GM23248 (cell line): Measurements from ENCODE around the gene PEG3. TPM values are rescaled to one million over a fixed set of nuclear protein-coding genes. Genes with fewer than 3 reads are reported as not detected.

Source experiments
- DNase-seq: peaks from one replicate; pipeline ENCODE4 v3.0.0-alpha.2; 2015
- H2AFZ ChIP-seq: fragments of 200-600 bp; sonication (generic); 2 replicates; pipeline ENCODE4 v1.6.1; 2016; ENCODE audit warnings: antibody characterized with exemption
- H3F3A ChIP-seq: fragments of 200-600 bp; sonication (generic); 2 replicates; pipeline ENCODE4 v1.6.1; 2016; ENCODE audit warnings: mild to moderate bottlenecking, antibody characterized with exemption, mixed run types; ENCODE audit not compliant: insufficient read depth
- H3K27ac ChIP-seq: fragments of 200-600 bp; sonication (generic); 2 replicates; pipeline ENCODE4 v1.5.1; 2016; ENCODE audit warnings: mild to moderate bottlenecking
- H3K27me3 ChIP-seq: fragments of 200-600 bp; sonication (generic); replicated peaks from 2 replicates; pipeline ENCODE4 v1.6.1; 2016; ENCODE audit warnings: mild to moderate bottlenecking; ENCODE audit not compliant: insufficient read depth
- H3K36me3 ChIP-seq: fragments of 200-600 bp; sonication (generic); 2 replicates; pipeline ENCODE4 v1.6.1; 2016; ENCODE audit warnings: low read depth, mild to moderate bottlenecking
- H3K4me1 ChIP-seq: fragments of 200-600 bp; sonication (generic); 2 replicates; pipeline ENCODE4 v1.6.1; 2016; ENCODE audit warnings: mild to moderate bottlenecking; ENCODE audit not compliant: insufficient read depth
- H3K4me2 ChIP-seq: fragments of 200-600 bp; sonication (generic); one replicate; pipeline ENCODE4 v1.6.1; 2016; ENCODE audit warnings: mild to moderate bottlenecking; ENCODE audit not compliant: unreplicated experiment
- H3K4me3 ChIP-seq: fragments of 200-600 bp; sonication (generic); 2 replicates; pipeline ENCODE4 v1.5.1; 2016; ENCODE audit warnings: mild to moderate bottlenecking
- H3K79me2 ChIP-seq: fragments of 200-600 bp; sonication (generic); 2 replicates; pipeline ENCODE4 v1.6.1; 2016; ENCODE audit warnings: mild to moderate bottlenecking; ENCODE audit not compliant: insufficient read depth
- H3K9ac ChIP-seq: fragments of 200-600 bp; sonication (generic); 2 replicates; pipeline ENCODE4 v1.6.1; 2016; ENCODE audit warnings: mild to moderate bottlenecking
- H3K9me2 ChIP-seq: fragments of 200-600 bp; sonication (generic); 2 replicates; pipeline ENCODE4 v1.6.1; 2016; ENCODE audit warnings: mixed run types, mild to moderate bottlenecking, moderate library complexity; ENCODE audit not compliant: insufficient read depth
- H3K9me3 ChIP-seq: fragments of 200-600 bp; sonication (generic); one replicate; pipeline ENCODE4 v1.6.1; 2017; ENCODE audit warnings: low read depth
- H4K20me1 ChIP-seq: fragments of 200-600 bp; sonication (generic); 2 replicates; pipeline ENCODE4 v1.6.0; 2016; ENCODE audit not compliant: insufficient read depth
- EZH2 ChIP-seq: fragments of 200-600 bp; sonication (generic); IDR thresholded peaks from 2 replicates; pipeline ENCODE4 v1.6.1; 2018; ENCODE audit warnings: antibody characterized with exemption, mild to moderate bottlenecking; ENCODE audit not compliant: insufficient read depth, poor library complexity, severe bottlenecking
- EZH2phosphoT487 ChIP-seq: fragments of 200-600 bp; sonication (generic); IDR thresholded peaks from 2 replicates; pipeline ENCODE4 v1.6.1; 2018; ENCODE audit warnings: antibody characterized with exemption, moderate library complexity, mild to moderate bottlenecking, low read depth; ENCODE audit not compliant: insufficient read depth
- WGBS, 2 experiments: methylation state at CpG; one replicate each; pipeline ENCODE4 v1.1.6; 2015 to 2017; ENCODE audit warnings: low lambda C conversion rate in 2 of 2, low coverage in 1 of 2; ENCODE audit errors: missing lambda C conversion rate in 2 of 2; 5-methylcytosine and 5-hydroxymethylcytosine counted together
- in situ Hi-C: fragments of 300-500 bp; cut with MboI; formaldehyde crosslinking; loops from 2 replicates; pipeline ENCODE4 v1.15.0; 2020
- polyA plus RNA-seq: library from polyadenylated mRNA; unstranded; fragments of >200 nt; fragmentation: Nextera tagmentation; extraction: Ambion mirVana; gene quantifications from 2 replicates; pipeline ENCODE4 v1.2.1, GENCODE V29; 2016
- total RNA-seq: library from RNA; depleted of rRNA; stranded (reverse); fragments of >200 nt; shearing (Covaris generic); gene quantifications from 2 replicates; pipeline ENCODE4 v1.2.3, GENCODE V29; 2014

Gene PEG3
- total and polyA plus RNA-seq, 2 experiments from 2014 or later: 0.65 to 0.81 TPM

DNA sequence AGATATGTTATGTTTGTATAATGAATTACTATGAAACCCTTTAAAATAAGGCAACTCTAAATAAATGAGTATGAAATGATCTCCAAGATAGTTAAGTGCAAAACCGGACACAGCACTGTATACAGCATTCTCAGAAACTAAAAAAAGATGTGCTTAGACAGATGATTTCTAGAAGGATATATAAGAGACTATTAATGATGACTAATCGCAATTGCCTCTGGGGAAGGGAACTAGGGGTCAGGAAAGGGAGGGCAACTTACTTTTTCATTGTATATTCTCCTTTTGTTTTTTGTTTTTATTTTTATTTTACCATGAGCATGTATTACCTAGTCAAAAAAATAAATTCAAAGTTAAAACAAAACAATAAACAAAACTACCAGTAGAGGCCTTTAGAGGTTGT, 12.8 kb downstream of the PEG3 start:
- no peaks in the 10 kb centered on the region for H3F3A ChIP-seq
- H2AFZ ChIP-seq: no peak overlapping the region
- TF ChIP-seq EZH2 (no peak), EZH2phosphoT487 (no peak)
- H3K27me3 ChIP-seq: no peaks in the 10 kb centered on the region
- no peak overlapping the region for H3K4me2 ChIP-seq
- WGBS, 2 experiments: 15 to 18% methylated on average over 2 of the region's 2 CpGs
- in situ Hi-C loops: no loop called here
- no peaks in the 10 kb centered on the region for H3K79me2 ChIP-seq
- H3K9me2 ChIP-seq: no peaks in the 10 kb centered on the region
- H4K20me1 ChIP-seq: no peaks in the 10 kb centered on the region
- no peak for DNase-seq
- no peaks in the 10 kb centered on the region for H3K36me3 ChIP-seq
- H3K9ac ChIP-seq: no peak overlapping the region
- H3K4me1 ChIP-seq: no peaks in the 10 kb centered on the region
- H3K27ac ChIP-seq: no peak overlapping the region
- no peak overlapping the region for H3K4me3 ChIP-seq
- H3K9me3 ChIP-seq: no peaks in the 10 kb centered on the region

DNA sequence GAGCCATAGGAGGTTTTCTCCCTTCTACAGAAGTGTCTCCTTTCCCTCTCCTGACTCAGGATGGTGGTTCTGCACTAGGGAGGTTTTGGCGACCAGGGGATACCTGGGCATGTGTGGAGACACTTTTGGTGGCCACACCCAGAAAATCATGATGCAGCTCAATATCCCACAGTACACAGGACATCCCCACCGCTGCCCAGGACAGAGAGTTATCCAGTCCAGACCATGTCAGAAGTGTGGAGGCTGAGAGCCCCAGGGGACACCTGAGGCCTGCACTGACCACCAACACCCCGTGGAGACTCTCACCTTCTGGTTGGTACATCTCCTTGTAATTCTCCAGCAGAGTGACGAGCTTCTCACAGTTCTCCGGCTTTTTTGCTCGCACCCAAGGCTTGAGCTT, 16.6 kb downstream of the PEG3 start:
- 42 to 58% methylated on average over 6 of the region's 6 CpGs for WGBS, 2 experiments

DNA sequence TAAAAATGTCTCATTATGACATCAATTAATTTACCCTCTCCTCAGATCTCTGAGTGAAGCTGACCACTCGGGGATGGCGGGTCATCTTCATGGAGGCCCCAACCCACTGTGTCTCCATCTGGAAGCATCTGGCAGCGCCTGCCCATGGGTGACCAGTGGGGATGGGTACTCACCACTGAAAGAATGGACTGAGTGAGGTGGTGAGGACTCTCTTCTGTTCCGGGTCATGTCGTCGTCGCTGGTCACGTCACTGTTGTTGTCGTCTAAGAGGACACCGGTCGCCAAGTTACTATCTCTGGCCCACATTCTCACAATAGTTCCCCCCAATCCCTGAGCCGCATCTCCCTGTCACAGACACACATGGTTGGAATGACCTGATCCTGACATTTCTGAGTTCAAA, 17.1 kb downstream of the PEG3 start:
- no peak overlapping the region for H3K4me2 ChIP-seq
- no peaks in the 10 kb centered on the region for H4K20me1 ChIP-seq
- no peaks in the 10 kb centered on the region for H3K27me3 ChIP-seq
- no peak overlapping the region for H3K9ac ChIP-seq
- no peak for DNase-seq
- H3K9me2 ChIP-seq: no peaks in the 10 kb centered on the region
- H3K9me3 ChIP-seq: no peaks in the 10 kb centered on the region
- H3K4me3 ChIP-seq: no peak overlapping the region
- no peaks in the 10 kb centered on the region for H3F3A ChIP-seq
- H3K79me2 ChIP-seq: no peaks in the 10 kb centered on the region
- TF ChIP-seq EZH2phosphoT487 (no peak), EZH2 (no peak)
- in situ Hi-C loops: no loop called here
- no peaks in the 10 kb centered on the region for H3K4me1 ChIP-seq
- 69 to 70% methylated on average over 12 of the region's 12 CpGs for WGBS, 2 experiments
- H3K36me3 ChIP-seq: no peaks in the 10 kb centered on the region
- H3K27ac ChIP-seq: no peak overlapping the region
- H2AFZ ChIP-seq: no peak overlapping the region

More for the DNA sequence above, 16.6 kb downstream of the PEG3 start:
- H3K79me2 ChIP-seq: no peaks in the 10 kb centered on the region
- no peaks in the 10 kb centered on the region for H3K36me3 ChIP-seq
- no peaks in the 10 kb centered on the region for H3K9me2 ChIP-seq
- H3K27me3 ChIP-seq: no peaks in the 10 kb centered on the region
- no peak overlapping the region for H2AFZ ChIP-seq
- H3F3A ChIP-seq: no peaks in the 10 kb centered on the region
- H3K4me2 ChIP-seq: no peak overlapping the region
- in situ Hi-C loops: no loop called here
- no peaks in the 10 kb centered on the region for H3K9me3 ChIP-seq
- H3K4me1 ChIP-seq: no peaks in the 10 kb centered on the region
- H3K4me3 ChIP-seq: no peak overlapping the region
- no peaks in the 10 kb centered on the region for H4K20me1 ChIP-seq
- TF ChIP-seq EZH2phosphoT487 (no peak), EZH2 (no peak)
- H3K9ac ChIP-seq: no peak overlapping the region
- DNase-seq: no peak
- H3K27ac ChIP-seq: no peak overlapping the region

DNA sequence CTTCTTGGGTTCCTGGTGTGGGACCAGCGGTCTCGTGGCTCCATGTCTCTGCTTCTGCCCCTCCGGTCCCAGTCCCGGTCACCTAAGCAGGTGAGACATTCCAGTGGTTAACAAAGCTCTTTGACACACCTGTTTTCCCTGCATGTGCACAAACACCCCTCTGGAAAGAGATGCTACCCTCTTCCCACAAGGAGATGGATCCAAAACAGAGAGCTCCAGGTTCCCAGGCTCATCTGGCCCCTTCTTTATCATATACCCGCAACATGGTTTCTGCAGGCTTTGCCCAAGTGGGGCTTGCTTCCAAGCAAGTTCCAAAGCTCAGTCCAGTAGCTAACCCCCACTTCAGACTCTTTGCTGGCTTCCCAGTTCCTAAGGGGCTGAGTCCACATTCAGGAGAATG, 17.8 kb downstream of the PEG3 start:
- H2AFZ ChIP-seq: no peak overlapping the region
- no peak overlapping the region for H3K4me2 ChIP-seq
- TF ChIP-seq EZH2: no peak
- no peak for TF ChIP-seq EZH2phosphoT487
- H3K9ac ChIP-seq: no peak overlapping the region
- in situ Hi-C loops: no loop called here
- no peaks in the 10 kb centered on the region for H3K4me1 ChIP-seq
- H3K36me3 ChIP-seq: no peaks in the 10 kb centered on the region
- H3F3A ChIP-seq: no peaks in the 10 kb centered on the region
- H4K20me1 ChIP-seq: no peaks in the 10 kb centered on the region
- H3K9me3 ChIP-seq: no peaks in the 10 kb centered on the region
- no peak overlapping the region for H3K4me3 ChIP-seq
- no peaks in the 10 kb centered on the region for H3K27me3 ChIP-seq
- no peak for DNase-seq
- H3K79me2 ChIP-seq: no peaks in the 10 kb centered on the region
- H3K9me2 ChIP-seq: no peaks in the 10 kb centered on the region
- 53 to 66% methylated on average over 5 of the region's 5 CpGs for whole genome bisulfite sequencing, 2 experiments
- no peak overlapping the region for H3K27ac ChIP-seq

DNA sequence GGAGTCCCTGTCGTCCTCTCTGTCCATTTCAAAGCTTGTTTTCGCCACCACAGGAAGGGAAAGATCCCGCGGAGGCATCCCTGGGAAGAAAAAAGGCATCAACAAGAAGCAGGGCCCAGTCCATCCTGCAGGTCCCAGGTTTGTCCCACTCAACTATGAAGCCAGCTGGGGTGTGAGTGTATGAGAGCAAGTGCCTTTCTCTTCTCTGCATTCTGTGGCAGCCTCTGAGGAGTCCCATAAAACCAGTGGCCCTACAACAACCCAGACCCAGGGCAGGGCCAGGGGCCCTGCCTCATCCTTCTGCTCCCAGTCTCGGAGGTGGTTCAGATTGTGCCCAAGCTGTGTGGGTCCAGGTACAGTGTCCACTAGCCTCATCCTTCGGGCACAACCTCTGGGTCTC, 18.9 kb downstream of the PEG3 start:
- 26 to 42% methylated on average over 6 of the region's 6 CpGs for WGBS, 2 experiments
- no peaks in the 10 kb centered on the region for H3F3A ChIP-seq
- in situ Hi-C loops: no loop called here

More for the DNA sequence above, 18.9 kb downstream of the PEG3 start:
- H3K4me2 ChIP-seq: no peak overlapping the region
- no peaks in the 10 kb centered on the region for H3K4me1 ChIP-seq
- TF ChIP-seq EZH2phosphoT487 (no peak), EZH2 (no peak)
- H2AFZ ChIP-seq: no peak overlapping the region
- H4K20me1 ChIP-seq: no peaks in the 10 kb centered on the region
- H3K9ac ChIP-seq: no peak overlapping the region
- no peak overlapping the region for H3K27ac ChIP-seq
- no peak for DNase-seq
- no peaks in the 10 kb centered on the region for H3K27me3 ChIP-seq
- H3K9me2 ChIP-seq: no peaks in the 10 kb centered on the region
- H3K4me3 ChIP-seq: no peak overlapping the region
- H3K9me3 ChIP-seq: no peaks in the 10 kb centered on the region
- H3K79me2 ChIP-seq: no peaks in the 10 kb centered on the region
- no peaks in the 10 kb centered on the region for H3K36me3 ChIP-seq
